ENCODE data around the gene CPED1.

GRCh38 chr7:120991161-120991560 is 2.6 kb downstream of the CPED1 start:
- TF ChIP-seq EZH2 (IDR thresholded peaks at IDR 0.05) (no peak), POLR2AphosphoS5 (IDR thresholded peaks at IDR 0.05; ENCODE audit: borderline replicate concordance, low read depth, low read length) (no peak)
